ENCODE data around the gene PRCD. TPM values are rescaled to one million over a fixed set of nuclear protein-coding genes. Genes with fewer than 3 reads are reported as not detected.

Gene PRCD
- total RNA-seq, 4 donors from 2014 or later, result 1.2 to 5.1 (median 3.8) TPM

GRCh38 chr17:76570877-76571471, 31.1 kb downstream of the PRCD start:
- no peak for DNase-seq (ENCODE audit: extremely low spot score)
- intact Hi-C loops (cut with DNase I), result no loop called here
- no peak overlapping the region for H3K4me3 ChIP-seq
- H3K4me1 ChIP-seq, result peaks cover 13 to 17% (median 16%) of the 10 kb centered on the region in 4 donors
- peaks cover 0 to 19% (median 10%) of the 10 kb centered on the region in 4 donors for H3K36me3 ChIP-seq
- TF ChIP-seq POLR2A (IDR thresholded peaks at IDR 0.05; ENCODE audit: low read depth), result no peak
- no peak for TF ChIP-seq POLR2AphosphoS5 (IDR thresholded peaks at IDR 0.05)
- 89% methylated on average over 13 of the region's 13 CpGs for WGBS
- H3K9me3 ChIP-seq, result no peaks in the 10 kb centered on the region
- H3K27ac ChIP-seq (replicated peaks in 1 of 4), result no peak overlapping the region
- H3K27me3 ChIP-seq, result peaks cover 0 to 15% (median 0%) of the 10 kb centered on the region in 4 donors

DNA sequence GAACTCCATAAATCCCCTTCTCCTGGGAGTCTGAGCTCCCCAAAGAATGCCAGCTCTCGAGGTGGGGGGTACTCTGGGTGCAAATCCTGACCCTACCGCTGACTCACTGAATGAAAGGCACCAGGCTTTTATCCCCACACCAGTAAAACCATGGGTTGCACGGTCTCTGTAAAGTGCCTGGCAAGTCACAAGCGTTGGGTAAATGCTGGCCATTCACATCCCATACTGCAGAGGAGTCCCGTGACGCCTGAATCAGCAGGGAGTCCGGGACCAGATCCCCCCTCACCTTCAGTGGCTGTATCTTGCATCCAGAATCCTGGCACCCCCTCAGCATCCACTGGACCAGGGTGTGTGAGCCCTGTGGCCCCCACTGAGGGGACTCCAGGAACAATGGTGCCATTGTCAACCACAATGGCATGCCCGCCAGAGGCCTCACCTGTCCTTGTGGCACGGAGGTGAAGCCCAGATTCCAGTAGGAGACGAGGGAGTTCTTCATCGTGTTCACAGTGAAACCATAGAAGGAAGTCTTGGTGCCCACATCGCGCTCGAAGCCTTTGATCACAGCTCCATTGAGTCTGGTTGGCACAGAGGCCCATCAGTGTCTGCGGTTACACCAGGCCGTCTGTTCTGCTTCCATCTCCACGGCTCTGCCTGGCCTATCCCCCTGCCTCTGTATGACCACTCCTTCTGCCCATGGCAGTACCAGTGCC, 32.5 kb downstream of the PRCD start:
- intact Hi-C loops (cut with DNase I), result no loop called here
- Histone ChIP-seq H3K27ac (replicated peaks in 1 of 4) (no peak overlapping the region), H3K4me3 (no peak overlapping the region), H3K4me1 (peaks cover 11 to 17% (median 14%) of the 10 kb centered on the region in 4 donors), H3K9me3 (no peaks in the 10 kb centered on the region), H3K27me3 (peaks cover 0 to 15% (median 0%) of the 10 kb centered on the region in 4 donors), H3K36me3 (peaks cover 0 to 5% (median under 1%) of the 10 kb centered on the region in 4 donors)
- DNase-seq (ENCODE audit: extremely low spot score), result no peak
- 97% methylated on average over 6 of the region's 17 CpGs for WGBS
- no peak for TF ChIP-seq EP300 (IDR thresholded peaks at IDR 0.05)
- TF ChIP-seq CTCF (IDR thresholded peaks at IDR 0.05), result no peak
- TF ChIP-seq POLR2A (IDR thresholded peaks at IDR 0.05; ENCODE audit: low read depth), result no peak
- TF ChIP-seq POLR2AphosphoS5 (IDR thresholded peaks at IDR 0.05), result no peak

GRCh38 chr17:76573096-76573495, 33.3 kb downstream of the PRCD start:
- peaks cover 3 to 14% (median 13%) of the 10 kb centered on the region in 4 donors for H3K4me1 ChIP-seq
- no peaks in the 10 kb centered on the region for H3K36me3 ChIP-seq
- peaks cover 0 to 15% (median 0%) of the 10 kb centered on the region in 4 donors for H3K27me3 ChIP-seq
- no peaks in the 10 kb centered on the region for H3K9me3 ChIP-seq
- WGBS, result 90% methylated on average over 7 of the region's 10 CpGs
- intact Hi-C loops (cut with DNase I), result no loop called here
- H3K27ac ChIP-seq (replicated peaks in 1 of 4), result no peak overlapping the region
- no peak overlapping the region for H3K4me3 ChIP-seq
- no peak for TF ChIP-seq POLR2AphosphoS5 (IDR thresholded peaks at IDR 0.05)
- TF ChIP-seq CTCF (IDR thresholded peaks at IDR 0.05), result no peak
- no peak for DNase-seq (ENCODE audit: extremely low spot score)

GRCh38 chr17:76574166-76574565, 34.3 kb downstream of the PRCD start:
- no peak for DNase-seq (ENCODE audit: extremely low spot score)
- H3K36me3 ChIP-seq, result no peaks in the 10 kb centered on the region
- no peak overlapping the region for H3K27ac ChIP-seq (replicated peaks in 1 of 4)
- H3K27me3 ChIP-seq, result peaks cover 0 to 13% (median 0%) of the 10 kb centered on the region in 4 donors
- no peaks in the 10 kb centered on the region for H3K9me3 ChIP-seq
- TF ChIP-seq POLR2AphosphoS5 (IDR thresholded peaks at IDR 0.05) (no peak), EP300 (IDR thresholded peaks at IDR 0.05) (no peak), POLR2A (IDR thresholded peaks at IDR 0.05; ENCODE audit: low read depth) (no peak), CTCF (IDR thresholded peaks at IDR 0.05) (no peak)
- peaks cover 0 to 5% (median 4%) of the 10 kb centered on the region in 4 donors for H3K4me1 ChIP-seq
- intact Hi-C loops (cut with DNase I), result no loop called here
- WGBS, result 97% methylated on average over 11 of the region's 11 CpGs
- H3K4me3 ChIP-seq, result no peak overlapping the region

DNA sequence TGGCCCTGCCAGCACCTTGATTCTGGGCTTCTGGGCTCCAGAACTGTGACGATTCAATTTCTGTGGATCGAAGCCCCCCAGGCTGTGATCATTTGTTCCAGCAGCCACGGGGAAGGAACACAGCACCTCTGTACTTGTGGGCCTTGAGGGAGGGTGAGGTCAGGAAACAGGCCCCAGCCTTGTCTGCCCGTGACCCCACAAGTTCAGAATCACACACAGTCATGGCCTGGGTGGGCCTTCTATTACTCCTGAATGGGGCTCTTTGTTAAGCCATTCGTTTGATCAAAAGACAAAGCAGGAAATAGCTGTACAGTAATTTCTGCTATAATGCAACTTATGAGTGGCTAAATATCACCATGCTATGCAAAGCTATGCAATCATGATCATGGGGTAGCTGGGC, 35.7 kb downstream of the PRCD start:
- Histone ChIP-seq H3K4me1 (peaks cover 0 to 4% (median 0%) of the 10 kb centered on the region in 4 donors), H3K27me3 (no peaks in the 10 kb centered on the region), H3K36me3 (no peaks in the 10 kb centered on the region), H3K27ac (replicated peaks in 1 of 4) (peak overlapping the region in 1 of 4 donors; percentile 61), H3K9me3 (no peaks in the 10 kb centered on the region), H3K4me3 (no peak overlapping the region)
- intact Hi-C loops (cut with DNase I), result no loop called here
- 96% methylated on average over 5 of the region's 5 CpGs for WGBS
- no peak for DNase-seq (ENCODE audit: extremely low spot score)
- TF ChIP-seq EP300 (IDR thresholded peaks at IDR 0.05), result no peak
- no peak for TF ChIP-seq POLR2AphosphoS5 (IDR thresholded peaks at IDR 0.05)

Measured in esophagus muscularis mucosa (tissue), 4 donors.